ENCODE results near the gene SNRNP35.
"Not testable (repeated sequence)": the region's sequence is repeated elsewhere in the genome, so short reads cannot be mapped to it uniquely, and the experiment has no call there.

SNRNP35 gene

GRCh38 chr12:123449856-123450255 is 8.1 kb upstream of the SNRNP35 start:
- no peak for DNase-seq

GRCh38 chr12:123450636-123451035 is 7.3 kb upstream of the SNRNP35 start:
- no peak for DNase-seq

GRCh38 chr12:123452276-123452550 is 5.7 kb upstream of the SNRNP35 start:
- DNase-seq, result not testable (repeated sequence)

GRCh38 chr12:123453165-123453564 is 4.8 kb upstream of the SNRNP35 start:
- DNase-seq, result no peak

GRCh38 chr12:123463174-123463573 is 5.2 kb downstream of the SNRNP35 start:
- DNase-seq, result not testable (repeated sequence)

- no peak for DNase-seq
Measured at GRCh38 chr12:123465084-123465483, 7.1 kb downstream of the SNRNP35 start.

GRCh38 chr12:123468786-123469185 is 10.8 kb downstream of the SNRNP35 start:
- DNase-seq, result no peak

- no peak for DNase-seq
Measured at GRCh38 chr12:123469978-123470377, 12.0 kb downstream of the SNRNP35 start.

- no peak for DNase-seq
Measured at GRCh38 chr12:123471374-123472068, 13.6 kb downstream of the SNRNP35 start.

GRCh38 chr12:123472438-123472849 is 14.5 kb downstream of the SNRNP35 start:
- no peak for DNase-seq

GRCh38 chr12:123474485-123475245 is 16.7 kb downstream of the SNRNP35 start:
- DNase-seq, result peak; percentile 49

GRCh38 chr12:123475246-123475703 is 17.3 kb downstream of the SNRNP35 start:
- no peak for DNase-seq

GRCh38 chr12:123478069-123478468 is 20.1 kb downstream of the SNRNP35 start:
- no peak for DNase-seq

- DNase-seq, result peak; percentile 81
Measured at GRCh38 chr12:123478762-123479161, 20.8 kb downstream of the SNRNP35 start.

GRCh38 chr12:123479442-123480180 is 21.7 kb downstream of the SNRNP35 start:
- no peak for DNase-seq

GRCh38 chr12:123481251-123481650 is 23.3 kb downstream of the SNRNP35 start:
- DNase-seq, result not testable (repeated sequence)

- DNase-seq, result no peak
Measured at GRCh38 chr12:123482876-123483275, 24.9 kb downstream of the SNRNP35 start.

GRCh38 chr12:123483602-123484248 is 25.8 kb downstream of the SNRNP35 start:
- no peak for DNase-seq

- DNase-seq, result no peak
Measured at GRCh38 chr12:123485756-123486155, 27.8 kb downstream of the SNRNP35 start.

- DNase-seq, result no peak
Measured at GRCh38 chr12:123487428-123487827, 29.5 kb downstream of the SNRNP35 start.

GRCh38 chr12:123488539-123489230 is 30.7 kb downstream of the SNRNP35 start:
- no peak for DNase-seq

- no peak for DNase-seq
Measured at GRCh38 chr12:123489580-123489979, 31.6 kb downstream of the SNRNP35 start.

GRCh38 chr12:123490089-123490488 is 32.1 kb downstream of the SNRNP35 start:
- no peak for DNase-seq
